Measurements from ENCODE around the gene GARNL3.

The GARNL3 gene

GRCh38 chr9:127285965-127286364 lies 21.4 kb downstream of the GARNL3 start:
- no peaks in the 10 kb centered on the region for H3K27me3 ChIP-seq (replicated peaks; ENCODE audit: control insufficient read depth, insufficient read depth, low read length)
- no peak overlapping the region for H3K4me3 ChIP-seq (replicated peaks; ENCODE audit: low read depth, low read length)
- no peak for DNase-seq (ENCODE audit: extremely low read depth, insufficient read length)
- TF ChIP-seq, protein P1, sequence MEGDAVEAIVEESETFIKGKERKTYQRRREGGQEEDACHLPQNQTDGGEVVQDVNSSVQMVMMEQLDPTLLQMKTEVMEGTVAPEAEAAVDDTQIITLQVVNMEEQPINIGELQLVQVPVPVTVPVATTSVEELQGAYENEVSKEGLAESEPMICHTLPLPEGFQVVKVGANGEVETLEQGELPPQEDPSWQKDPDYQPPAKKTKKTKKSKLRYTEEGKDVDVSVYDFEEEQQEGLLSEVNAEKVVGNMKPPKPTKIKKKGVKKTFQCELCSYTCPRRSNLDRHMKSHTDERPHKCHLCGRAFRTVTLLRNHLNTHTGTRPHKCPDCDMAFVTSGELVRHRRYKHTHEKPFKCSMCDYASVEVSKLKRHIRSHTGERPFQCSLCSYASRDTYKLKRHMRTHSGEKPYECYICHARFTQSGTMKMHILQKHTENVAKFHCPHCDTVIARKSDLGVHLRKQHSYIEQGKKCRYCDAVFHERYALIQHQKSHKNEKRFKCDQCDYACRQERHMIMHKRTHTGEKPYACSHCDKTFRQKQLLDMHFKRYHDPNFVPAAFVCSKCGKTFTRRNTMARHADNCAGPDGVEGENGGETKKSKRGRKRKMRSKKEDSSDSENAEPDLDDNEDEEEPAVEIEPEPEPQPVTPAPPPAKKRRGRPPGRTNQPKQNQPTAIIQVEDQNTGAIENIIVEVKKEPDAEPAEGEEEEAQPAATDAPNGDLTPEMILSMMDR (IDR thresholded peaks at IDR 0.05; ENCODE audit: insufficient read depth, low read length, poor library complexity, severe bottlenecking): no peak
- no peaks in the 10 kb centered on the region for H3K36me3 ChIP-seq (ENCODE audit: control insufficient read depth, insufficient read depth, low read length)

DNA sequence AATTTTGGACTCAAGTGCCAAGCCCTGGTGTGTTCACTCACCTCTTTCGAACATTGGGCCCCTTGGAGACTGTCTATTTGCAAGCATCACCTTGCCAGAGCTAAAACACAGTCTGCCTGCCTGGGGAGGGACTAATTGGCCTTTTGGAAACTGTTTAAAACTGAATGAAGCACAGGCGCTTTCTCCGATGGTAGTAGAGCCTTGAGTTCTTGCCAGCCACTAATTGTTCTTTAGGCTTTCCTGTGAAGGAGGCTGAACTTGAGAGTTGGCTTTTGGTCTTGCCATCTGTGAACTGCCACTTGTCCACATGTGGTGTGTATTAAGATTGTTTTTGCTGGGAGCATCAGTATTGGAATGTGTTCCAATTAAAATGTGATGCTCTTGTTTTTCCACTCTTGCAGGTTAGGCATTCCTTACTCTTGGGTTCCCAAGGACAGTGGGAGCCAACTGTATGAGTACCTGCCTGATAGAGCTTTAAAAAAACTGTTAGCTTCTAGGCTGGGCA lies 26.0 kb downstream of the GARNL3 start:
- TF ChIP-seq, protein P1 (IDR thresholded peaks at IDR 0.05; ENCODE audit: insufficient read depth, low read length, poor library complexity, severe bottlenecking): no peak
- H3K36me3 ChIP-seq (ENCODE audit: control insufficient read depth, insufficient read depth, low read length): no peaks in the 10 kb centered on the region
- DNase-seq (ENCODE audit: extremely low read depth, insufficient read length): no peak
- no peaks in the 10 kb centered on the region for H3K27me3 ChIP-seq (replicated peaks; ENCODE audit: control insufficient read depth, insufficient read depth, low read length)
- H3K4me3 ChIP-seq (replicated peaks; ENCODE audit: low read depth, low read length): no peak overlapping the region

DNA sequence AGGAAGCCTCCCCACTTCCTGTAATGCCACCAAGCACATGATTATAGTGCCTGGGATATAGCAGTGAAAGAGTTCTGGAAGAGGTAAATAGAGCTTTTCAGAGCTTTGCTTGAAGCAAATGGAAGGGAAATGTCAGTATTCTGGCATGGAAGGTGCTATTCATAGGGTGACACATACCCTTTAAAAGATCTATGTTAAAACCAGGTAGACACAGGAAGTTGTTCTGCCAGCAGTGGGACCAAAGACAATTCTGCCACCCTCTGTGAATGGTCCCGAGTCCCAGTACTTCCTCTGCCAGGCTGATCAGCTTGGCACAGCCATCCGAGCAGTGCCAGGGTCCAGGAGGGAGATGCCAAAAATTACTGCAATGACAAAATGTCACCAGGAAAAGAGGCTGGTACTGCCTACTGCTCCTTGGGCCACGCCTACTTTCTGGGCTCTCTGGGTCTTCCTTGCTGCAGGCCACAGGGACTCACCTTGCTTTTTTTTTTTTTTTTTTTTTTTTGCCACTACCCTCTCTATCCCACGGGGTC lies 26.7 kb downstream of the GARNL3 start:
- H3K4me3 ChIP-seq (replicated peaks; ENCODE audit: low read depth, low read length): no peak overlapping the region
- H3K36me3 ChIP-seq (ENCODE audit: control insufficient read depth, insufficient read depth, low read length): no peaks in the 10 kb centered on the region
- DNase-seq (ENCODE audit: extremely low read depth, insufficient read length): no peak
- TF ChIP-seq, protein P1 (IDR thresholded peaks at IDR 0.05; ENCODE audit: insufficient read depth, low read length, poor library complexity, severe bottlenecking): no peak
- H3K27me3 ChIP-seq (replicated peaks; ENCODE audit: control insufficient read depth, insufficient read depth, low read length): no peaks in the 10 kb centered on the region

- TF ChIP-seq, protein P1 (IDR thresholded peaks at IDR 0.05; ENCODE audit: insufficient read depth, low read length, poor library complexity, severe bottlenecking): no peak
- Histone ChIP-seq H3K4me3 (replicated peaks; ENCODE audit: low read depth, low read length) (no peak overlapping the region), H3K36me3 (ENCODE audit: control insufficient read depth, insufficient read depth, low read length) (no peaks in the 10 kb centered on the region), H3K27me3 (replicated peaks; ENCODE audit: control insufficient read depth, insufficient read depth, low read length) (no peaks in the 10 kb centered on the region)
- DNase-seq (ENCODE audit: extremely low read depth, insufficient read length): no peak
These were observed 27.8 kb downstream of the GARNL3 start for GRCh38 chr9:127292415-127292814.

- DNase-seq (ENCODE audit: extremely low read depth, insufficient read length): no peak
- H3K36me3 ChIP-seq (ENCODE audit: control insufficient read depth, insufficient read depth, low read length): no peaks in the 10 kb centered on the region
- no peaks in the 10 kb centered on the region for H3K27me3 ChIP-seq (replicated peaks; ENCODE audit: control insufficient read depth, insufficient read depth, low read length)
- H3K4me3 ChIP-seq (replicated peaks; ENCODE audit: low read depth, low read length): no peak overlapping the region
- TF ChIP-seq, protein P1 (IDR thresholded peaks at IDR 0.05; ENCODE audit: insufficient read depth, low read length, poor library complexity, severe bottlenecking): no peak
These were observed 28.8 kb downstream of the GARNL3 start for GRCh38 chr9:127293328-127293727.

DNA sequence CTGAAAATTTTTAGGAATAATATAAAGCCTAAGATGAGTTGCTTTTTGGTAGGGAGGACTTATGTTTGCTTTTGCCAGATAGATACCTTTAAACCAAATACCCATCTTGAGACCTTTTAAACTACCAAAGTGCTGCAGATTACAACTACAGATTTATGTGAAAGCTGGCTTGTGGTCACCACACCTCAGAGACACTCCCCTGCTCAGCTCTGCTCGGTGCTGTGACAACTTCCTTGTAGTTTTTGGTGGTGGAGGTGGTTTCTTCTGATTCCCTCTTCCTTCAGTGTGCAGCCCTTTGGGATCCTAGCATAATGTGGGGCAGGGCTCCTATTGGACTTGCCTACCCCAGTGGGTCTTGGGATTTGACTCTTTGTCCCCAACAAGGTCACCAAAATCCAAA lies 29.2 kb downstream of the GARNL3 start:
- H3K36me3 ChIP-seq (ENCODE audit: control insufficient read depth, insufficient read depth, low read length): no peaks in the 10 kb centered on the region
- DNase-seq (ENCODE audit: extremely low read depth, insufficient read length): no peak
- H3K4me3 ChIP-seq (replicated peaks; ENCODE audit: low read depth, low read length): no peak overlapping the region
- TF ChIP-seq, protein P1 (IDR thresholded peaks at IDR 0.05; ENCODE audit: insufficient read depth, low read length, poor library complexity, severe bottlenecking): no peak
- H3K27me3 ChIP-seq (replicated peaks; ENCODE audit: control insufficient read depth, insufficient read depth, low read length): no peaks in the 10 kb centered on the region
